ENCODE measurements around the gene NAB1.
"Not testable (repeated sequence)": the region's sequence is repeated elsewhere in the genome, so short reads cannot be mapped to it uniquely, and the experiment has no call there.

NAB1 gene

DNA sequence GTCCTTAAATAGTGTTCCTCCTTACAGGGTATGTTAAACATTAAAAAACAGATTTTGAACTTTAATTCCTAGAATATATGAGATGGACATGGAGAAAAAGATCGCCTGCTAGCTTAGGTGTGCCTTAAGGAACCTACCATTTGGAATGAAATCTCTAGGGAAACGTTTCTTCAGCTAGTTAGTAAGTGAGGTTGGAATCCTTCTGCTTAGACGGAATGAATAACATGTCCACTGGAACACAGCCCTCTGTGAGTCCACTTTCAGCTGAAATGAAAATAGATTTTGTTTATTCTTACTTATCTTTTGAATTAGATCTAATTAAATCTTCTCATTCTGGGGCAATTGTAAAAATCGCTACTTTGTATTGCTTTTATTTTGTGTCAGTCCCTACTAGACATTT is 28.4 kb downstream of the NAB1 start:
- no peak for DNase-seq

DNA sequence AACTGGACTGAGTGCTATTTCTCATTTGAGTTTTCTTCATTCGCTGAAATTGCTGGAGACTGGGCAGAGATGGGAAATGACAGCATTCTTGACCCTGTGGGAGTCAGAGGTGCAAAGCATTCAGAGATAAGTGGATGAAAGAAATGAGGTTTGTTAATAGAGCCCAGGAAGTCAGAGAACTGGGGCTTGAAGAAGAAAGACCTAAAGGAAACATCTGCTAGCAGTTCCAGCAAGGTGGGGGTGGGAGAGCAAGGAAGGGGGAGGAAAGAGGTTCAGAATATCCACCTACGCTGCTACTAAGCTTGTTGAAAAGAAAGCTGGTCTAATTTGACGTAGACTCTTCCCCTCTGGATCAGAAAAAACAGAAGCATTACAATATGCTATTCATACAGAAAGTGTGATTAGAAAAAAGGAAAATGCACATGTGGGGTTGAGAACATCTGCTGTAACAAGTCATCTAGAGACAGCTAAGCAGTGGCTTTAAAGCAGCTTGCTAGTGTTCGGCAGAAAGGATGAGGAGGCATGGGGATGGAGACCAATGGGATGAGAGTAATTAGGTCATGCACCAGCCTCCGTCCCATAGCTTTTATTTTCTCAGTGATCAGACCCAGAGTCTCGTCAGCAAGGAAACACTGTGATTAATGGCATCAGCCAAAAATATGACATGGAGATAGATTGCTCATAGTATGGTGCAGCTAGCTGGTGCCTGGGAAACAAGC is 29.7 kb downstream of the NAB1 start:
- DNase-seq = peak; percentile 44 to 50

DNA sequence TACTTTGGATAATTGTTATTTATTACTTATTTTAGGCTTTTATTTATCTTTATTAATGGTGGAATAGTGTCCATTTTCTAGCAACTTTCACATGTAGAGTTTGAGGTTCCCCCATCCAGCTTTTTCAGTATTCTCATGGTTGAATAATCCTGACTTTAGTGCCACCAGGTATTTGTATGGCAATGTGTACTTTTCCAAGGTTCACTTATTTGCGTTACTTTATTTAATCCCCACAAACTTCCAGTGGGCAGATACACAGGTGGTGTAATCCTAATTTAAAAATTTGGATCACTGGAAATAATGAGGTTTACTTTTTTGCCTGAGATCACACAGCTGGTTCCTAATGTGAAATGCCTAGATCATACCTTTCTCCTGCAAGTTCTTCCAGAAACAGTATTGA is 30.5 kb downstream of the NAB1 start:
- no peak for DNase-seq

DNA sequence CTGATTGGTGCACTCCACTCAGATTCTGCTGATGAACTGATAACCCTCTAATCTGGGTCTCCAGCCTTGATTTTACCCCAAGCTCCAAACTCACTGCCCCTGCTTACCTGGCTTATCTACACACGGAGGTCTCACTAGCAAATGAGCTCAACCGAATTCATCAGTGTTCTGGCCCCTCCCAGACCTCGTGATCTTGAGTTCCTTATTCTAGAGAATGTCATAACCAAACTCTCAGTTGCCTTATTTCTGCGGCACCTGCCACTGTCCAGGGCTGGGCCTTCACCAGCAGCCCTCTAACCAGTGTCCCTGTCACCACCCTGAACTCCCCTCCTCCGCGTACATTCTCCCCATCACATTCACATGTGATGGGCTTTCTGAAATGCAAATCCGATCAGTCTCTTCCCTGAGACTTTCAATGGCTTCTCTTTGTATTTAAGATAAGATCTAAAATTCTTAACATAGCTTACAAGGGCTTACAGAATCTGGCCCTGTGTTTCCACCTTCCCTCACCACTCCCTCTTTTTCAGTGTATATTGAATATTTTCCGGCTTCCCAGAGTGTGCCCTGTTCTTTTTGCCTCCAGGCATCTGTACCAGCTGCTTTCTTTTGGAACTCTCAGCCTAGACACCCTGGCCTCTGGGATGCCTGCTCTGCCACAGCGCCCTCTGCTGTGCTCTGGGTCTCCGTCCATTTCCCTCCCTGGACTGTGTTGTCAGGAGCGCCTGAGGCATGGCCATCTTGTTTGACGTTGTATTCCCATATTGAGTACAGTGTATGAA is 31.1 kb downstream of the NAB1 start:
- peak; percentile 46 to 53 for DNase-seq

DNA sequence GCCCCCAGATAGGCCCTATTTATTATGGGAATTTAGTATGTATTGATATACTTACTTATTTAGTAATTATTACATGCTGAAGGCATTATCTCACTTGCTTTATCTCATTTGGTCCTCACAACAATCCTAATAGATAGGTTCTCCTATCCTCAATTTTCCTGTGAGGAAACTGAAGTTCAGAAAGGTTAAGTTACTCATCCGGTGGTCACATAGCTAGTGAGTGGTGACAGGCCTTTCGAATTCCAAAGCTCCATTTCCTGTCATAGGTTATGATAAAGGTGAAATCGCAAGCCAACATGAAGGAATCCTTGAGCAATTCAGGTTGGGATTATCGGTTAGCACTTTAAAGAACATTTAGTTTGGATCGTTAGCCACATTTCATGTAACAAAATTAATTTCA is 33.3 kb downstream of the NAB1 start:
- no peak for DNase-seq

DNA sequence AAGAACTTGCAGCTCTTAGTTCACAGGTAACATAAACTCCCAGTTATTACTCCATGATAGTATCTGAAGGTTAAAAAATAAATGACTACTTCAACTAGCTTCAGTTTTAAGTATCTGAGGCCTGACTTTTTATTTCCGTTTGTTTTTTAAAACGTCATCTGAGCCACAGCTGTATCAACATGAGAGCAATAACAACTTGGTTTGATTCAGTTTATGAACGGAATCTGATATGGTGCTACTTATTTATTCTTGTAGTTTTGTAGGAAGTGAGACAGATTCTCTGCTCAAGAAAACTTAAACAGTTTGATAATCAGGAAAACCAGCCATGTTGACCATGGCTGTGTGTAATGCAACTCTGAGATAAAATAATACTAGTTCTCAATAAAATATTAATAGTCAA is 34.9 kb downstream of the NAB1 start:
- no peak for DNase-seq

DNA sequence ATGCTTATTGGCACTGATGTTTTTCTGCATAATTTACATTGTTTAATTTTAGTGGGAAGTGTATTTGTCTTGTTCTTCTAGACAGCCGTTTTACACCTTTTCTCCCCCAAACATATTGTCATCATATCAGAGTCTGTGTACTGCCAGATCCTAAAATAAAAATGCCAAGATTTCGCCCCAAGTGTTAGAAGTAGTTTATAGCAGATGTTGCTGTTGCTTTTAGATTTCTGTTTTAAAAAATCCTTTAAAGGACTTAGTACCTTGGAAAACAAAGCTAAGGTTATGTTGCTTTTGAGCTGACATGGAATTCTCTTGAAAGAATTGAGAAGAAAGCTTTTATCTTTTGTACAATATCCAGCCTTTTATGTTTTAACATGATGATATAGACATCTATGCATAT is 36.0 kb downstream of the NAB1 start:
- no peak for DNase-seq

DNA sequence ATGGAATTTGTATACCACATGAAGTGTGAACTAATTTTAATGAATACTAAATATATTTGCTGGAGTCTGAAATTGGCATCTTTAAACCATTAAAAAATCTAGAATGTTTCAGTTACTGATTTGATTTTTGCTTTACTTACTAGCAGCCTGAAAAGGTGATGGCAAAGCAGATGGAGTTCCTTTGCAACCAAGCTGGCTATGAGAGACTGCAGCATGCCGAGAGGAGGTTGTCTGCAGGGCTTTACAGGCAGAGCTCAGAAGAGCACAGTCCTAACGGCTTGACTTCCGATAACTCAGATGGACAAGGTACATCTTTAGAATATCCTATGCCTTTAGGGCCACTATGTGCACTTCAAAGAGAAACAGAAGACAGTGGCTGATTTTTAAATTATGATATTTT is 36.5 kb downstream of the NAB1 start:
- no peak for DNase-seq

DNA sequence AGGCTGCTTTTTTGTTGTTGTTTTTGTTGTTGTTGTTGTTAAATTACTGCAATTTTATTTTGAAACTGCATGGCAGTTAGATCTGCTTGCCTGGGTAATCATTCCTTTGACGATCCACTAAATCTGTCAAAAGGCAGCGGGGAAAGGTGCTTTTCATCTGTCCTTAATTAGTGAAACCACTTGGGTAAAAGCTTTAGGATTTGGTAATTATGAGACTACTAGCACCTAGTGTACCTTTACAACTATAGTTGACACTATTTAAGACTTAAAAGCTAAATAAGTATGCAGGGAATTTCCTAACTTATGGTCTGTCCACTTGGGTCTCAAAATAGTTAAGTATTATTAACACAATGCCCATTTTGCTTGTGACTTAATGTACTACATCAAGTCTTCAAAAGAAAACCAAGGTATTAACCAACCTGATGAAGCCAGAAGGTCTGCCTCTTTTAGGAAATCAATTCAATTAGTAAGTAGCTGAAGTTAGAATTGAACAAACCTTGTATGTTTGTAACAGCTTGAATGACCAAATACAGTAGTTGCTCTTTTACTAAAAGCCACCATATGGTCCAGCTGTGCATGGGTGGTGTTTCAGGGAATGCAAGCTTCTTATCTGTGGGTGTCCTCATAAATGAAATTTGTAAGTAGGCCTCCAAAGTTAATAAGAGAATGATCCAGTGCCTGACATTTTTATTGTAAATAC is 44.8 kb downstream of the NAB1 start:
- DNase-seq = no peak

DNA sequence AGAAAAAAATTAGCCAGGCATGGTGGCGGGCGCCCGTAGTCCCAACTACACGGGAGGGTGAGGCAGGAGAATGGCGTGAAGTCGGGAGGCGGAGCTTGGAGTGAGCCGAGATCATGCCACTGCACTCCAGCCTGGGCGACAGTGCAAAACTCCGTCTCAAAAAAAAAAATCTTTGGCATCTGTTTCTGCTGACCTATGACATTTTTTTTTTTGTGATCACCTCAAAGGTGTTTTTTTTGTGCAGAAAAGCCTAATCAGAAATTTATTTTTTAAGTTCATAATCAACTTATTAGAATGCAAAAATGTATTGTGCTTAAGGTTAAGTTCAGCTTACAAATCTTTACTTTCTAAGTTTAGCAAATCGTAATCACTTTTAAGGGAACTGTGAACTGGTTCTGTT is 45.6 kb downstream of the NAB1 start:
- no peak for DNase-seq

DNA sequence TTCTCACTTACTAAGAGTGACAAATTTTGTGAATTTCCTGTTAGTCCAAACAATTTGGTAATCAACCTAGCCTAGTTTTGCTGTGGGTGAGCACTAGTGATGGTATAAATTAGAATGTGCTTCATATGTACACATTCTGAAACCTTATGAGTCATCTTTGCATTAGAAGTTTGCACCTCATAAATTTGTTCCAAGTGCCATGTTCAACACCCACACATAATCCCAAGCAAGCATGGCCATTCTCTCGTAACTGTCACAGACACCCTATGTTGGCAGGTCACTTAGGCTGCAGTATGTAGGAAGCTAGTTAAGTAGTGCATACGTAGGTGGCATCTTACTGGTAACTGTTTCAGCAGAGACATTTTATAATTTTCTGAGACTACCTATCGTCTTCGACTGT is 46.9 kb downstream of the NAB1 start:
- peak; percentile 26 to 50 for DNase-seq

DNA sequence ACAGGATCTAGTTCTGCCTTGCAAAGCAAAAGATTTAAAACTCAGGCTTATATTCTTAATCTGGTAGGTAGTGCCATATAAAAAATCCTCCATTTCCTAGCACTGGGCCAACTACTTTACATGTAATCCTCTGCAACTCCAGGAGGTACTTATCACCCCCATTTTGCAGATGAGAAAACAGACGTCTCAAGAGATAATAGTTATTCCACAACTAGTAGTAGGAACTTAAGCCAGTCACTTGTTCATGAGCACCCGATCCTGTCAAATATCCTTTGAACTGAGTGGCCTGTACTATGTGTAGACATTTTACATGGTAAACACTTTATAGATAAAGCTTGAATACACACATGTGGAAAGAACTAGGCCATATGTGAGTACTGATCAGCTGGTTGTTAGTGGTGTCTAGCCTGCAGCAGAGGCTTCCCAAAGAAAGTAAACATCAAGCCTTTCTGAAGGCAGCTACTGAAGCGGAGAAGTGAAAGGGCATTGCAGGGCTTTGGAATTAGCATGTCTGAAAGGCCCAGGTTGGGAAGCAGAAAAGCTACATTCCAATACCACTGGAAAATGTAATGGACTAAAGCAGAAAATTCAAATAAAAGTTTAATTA is 48.0 kb downstream of the NAB1 start:
- no peak for DNase-seq

DNA sequence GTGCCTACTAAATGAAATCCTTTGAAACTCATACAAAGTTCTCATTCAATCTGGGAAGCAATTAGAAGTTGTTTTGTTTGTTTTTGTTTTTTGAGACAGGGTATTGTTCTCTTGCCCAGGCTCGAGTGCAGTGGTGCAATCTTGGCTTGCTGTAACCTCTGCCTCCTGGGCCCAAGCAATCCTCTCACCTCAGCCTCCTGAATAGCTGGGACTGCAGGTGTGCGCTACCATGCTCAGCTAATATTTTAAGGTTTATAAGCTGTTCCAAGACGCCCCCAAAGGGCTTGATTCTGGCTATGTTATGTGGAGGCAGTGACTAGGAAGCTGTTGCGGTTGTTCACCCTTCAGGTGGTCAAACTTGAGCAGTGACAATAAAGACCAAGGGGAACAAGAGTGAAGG is 48.5 kb downstream of the NAB1 start:
- DNase-seq = no peak

DNA sequence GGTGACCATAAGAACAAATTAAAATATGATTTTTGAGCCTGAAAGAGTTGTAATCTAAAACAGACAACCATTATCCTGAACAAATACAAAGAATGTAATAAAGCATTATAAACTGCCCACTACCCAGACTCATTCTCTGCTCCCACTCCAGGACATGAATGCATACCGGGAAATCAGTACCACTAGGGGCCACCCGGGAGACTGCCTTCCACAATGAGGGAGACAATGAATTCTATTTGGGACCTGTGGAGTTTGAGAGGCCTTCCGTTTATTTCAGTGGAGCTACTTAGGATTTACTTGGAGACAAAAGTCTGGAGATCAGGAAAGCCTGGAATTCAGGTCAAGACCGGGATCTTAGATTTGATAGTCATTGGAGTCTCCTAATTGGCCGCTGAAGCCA is 50.0 kb downstream of the NAB1 start:
- no peak for DNase-seq

DNA sequence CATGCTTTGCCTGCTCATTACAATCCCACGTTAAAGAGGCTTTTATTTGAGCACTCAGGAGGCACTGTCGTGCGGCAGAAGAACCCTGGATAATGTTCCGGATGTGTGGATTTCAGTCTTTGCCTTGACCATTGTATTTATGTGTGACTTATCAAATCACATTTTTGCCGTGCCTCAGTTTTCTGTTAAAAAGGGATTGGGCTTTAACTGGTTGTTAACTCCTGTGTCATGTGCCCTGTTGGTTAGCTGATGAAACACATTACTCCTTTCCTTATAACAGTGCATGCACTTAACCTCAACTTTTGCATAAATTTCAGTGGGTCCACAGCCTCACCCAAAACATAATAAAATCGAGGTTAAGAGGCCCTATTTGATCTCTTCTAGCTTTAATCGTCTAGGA is 52.7 kb downstream of the NAB1 start:
- no peak for DNase-seq

DNA sequence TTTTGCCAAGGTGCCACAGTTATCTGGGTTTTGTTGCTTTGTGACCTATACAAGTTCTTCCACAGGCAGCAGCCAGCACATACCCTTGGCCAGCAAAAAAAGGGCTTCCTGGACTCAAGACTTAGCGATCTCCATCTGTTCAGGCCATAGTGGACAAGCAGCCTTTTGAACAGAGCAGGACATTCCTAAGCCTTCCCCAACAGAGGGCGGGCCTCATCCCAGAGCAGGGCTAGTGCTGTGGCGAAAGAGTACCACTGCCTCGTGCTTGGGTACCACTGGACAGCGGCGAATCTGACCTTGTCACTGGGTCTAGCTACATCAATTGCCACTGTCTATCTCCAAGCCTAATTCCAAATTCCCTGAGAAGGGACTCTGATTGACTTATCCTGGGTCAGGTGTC is 56.4 kb downstream of the NAB1 start:
- no peak for DNase-seq

DNA sequence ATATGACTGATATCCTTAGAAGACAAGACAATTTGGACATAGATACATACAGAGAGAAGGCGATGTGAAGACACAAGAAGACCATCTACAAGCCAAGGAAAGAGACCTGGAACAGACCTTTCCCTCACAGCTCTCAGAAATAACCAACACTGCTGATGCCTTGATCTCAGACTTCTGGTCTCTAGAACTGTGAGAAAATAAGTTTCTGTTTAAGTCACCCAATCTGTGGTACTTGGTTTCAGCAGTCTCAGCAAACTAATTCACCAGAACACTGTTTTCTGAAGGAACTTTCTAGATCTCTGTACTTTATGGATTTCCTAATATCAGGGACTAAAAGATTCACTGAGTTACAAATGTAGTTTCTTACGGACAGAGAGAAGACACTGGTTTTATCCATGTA is 58.8 kb downstream of the NAB1 start:
- DNase-seq = no peak

DNA sequence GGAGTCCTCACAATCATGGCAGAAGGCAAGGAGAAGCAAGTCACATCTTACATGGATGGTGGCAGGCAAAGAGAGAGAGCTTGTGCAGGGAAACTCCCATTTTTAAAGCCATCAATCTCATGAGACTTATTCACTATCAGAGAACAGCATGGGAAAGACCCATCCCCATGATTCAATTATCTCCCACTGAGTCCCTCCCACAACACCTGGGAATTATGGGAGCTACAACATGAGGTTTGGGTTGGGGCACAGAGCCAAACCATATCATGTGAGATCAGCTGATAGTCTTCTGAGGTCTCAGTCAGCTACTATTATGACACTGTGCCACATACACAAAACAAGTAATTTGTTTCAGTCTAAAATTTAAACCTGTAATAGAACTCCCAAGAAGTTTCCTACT is 59.8 kb downstream of the NAB1 start:
- DNase-seq = not testable (repeated sequence)

DNA sequence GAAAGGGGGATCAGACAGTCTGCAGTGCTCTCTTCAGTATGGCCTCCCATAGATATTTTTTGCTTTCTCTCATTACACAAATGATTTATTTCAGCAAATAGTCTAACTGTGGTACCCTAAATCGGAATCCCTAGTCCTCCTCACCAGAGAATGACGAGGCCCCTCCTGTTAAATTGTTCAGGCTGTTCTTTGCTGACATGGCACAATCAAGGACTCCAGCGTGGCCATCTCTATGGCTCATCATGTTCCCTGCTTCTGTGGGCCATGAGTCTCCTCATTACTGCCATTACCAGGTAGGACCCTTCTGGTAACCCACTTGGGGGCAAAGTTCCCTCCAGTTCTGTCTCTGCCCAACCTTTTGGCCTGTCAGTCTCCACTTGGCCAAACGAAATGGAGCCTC is 62.2 kb downstream of the NAB1 start:
- no peak for DNase-seq

DNA sequence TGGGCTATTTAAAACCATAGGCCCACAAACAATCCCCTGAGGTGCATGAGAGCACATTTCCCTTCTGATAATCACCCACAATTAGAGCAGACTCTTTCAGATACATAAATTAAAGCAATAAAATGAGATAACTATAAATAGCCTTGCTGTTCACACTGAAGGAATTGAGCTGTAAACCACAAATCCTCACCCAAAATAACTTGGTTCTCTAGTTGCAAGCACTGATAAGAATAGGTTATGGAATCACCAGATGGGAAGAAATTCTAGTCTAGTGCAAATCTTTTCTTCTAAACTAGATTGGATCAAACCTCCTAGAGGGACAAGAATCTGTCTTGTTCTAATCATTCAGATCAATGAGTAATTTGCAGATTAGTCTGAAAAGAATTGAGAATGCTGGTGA is 64.6 kb downstream of the NAB1 start:
- DNase-seq = no peak

DNA sequence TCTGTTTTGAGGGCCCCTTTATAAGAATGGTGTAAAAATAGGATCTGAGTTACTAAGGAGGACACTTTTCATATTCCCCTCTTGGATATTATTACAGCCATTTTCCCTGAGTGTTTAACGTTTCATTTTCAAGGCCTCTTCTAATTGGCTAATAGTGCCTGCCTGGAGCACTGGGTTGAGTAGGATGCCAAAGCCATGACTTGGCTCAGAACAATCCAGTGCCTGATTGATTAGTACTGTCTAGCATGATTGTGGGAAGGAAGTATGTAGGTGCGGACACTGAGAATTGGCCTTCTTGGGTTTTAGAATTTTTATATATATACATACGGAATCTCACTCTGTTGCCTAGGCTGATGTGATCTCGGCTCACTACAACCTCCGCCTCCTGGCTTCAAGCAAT is 66.1 kb downstream of the NAB1 start:
- no peak for DNase-seq

DNA sequence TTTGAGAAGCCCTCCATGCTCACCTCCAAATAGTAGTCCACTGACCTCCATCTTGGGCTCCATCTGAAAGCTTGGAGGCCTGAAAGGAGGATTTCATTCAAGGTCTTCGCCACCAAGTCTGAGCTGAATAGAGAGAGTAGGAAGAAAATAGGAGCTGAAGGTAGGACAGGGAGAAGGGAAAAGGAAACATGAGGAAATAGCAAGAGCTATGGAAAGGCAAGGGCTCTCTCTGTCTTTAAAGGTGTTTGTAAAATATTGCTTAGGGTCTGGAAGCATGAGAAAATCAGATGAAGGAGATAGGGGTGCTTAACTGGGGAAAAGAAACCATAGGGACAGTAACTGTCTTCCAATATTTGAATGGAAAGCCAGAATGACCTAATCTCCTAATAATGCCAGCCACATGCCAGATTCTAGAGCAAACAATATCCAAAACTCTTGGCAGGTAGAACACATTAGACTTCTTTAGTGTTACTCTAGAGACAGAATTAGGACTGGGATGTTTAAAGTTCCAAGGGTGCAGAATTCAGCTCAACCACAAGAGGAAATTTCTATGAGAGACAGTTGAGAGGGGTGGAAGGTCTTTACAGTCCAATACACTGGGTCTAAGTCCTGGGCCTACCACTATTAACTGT is 67.4 kb downstream of the NAB1 start:
- no peak for DNase-seq

DNA sequence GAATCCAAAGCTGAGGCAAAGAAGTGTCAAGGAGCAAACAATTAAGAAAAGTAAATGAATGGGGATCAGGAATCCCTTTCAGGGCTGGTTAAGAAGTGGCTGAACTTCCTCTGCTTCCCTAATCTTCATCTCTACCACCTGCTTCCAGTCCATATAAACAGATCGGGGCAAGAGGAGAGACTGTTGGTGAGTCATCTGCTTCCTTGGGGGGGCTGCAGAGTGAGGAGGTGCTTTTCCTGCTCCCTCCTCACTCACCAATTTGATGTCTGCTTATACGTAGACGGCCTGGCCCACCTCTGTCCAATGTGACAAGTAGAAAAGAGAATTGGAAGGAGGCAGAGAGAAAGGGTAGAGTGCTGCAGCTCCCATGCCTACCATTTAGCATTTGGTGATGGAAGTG is 68.4 kb downstream of the NAB1 start:
- DNase-seq = no peak

Data from stimulated activated CD4-positive, alpha-beta T cell treated with anti-CD3 and anti-CD28 coated beads, Interleukin-2, amount 100 ng/mL, for 24 hours (primary cell).